MCF 10A (cell line): ENCODE data around the gene USO1. TPM values are rescaled to one million over a fixed set of nuclear protein-coding genes. Genes with fewer than 3 reads are reported as not detected.

Source experiments
- BruUV-seq: library from RNA; stranded (reverse); fragments of 400-500 nt; replicated peaks from 2 replicates; lab custom pipeline; 2021; lab: Mats Ljungman, UMichigan
- CTCF ChIA-PET: fragments of 300-600 bp; sonication (Branson Sonifier 250); formaldehyde crosslinking; extraction: SDS; loops from one replicate; lab custom pipeline; 2021; ENCODE audit warnings: antibody characterized with exemption, inconsistent platforms; lab: Yijun Ruan, JAX
- POLR2A ChIA-PET: fragments of 300-600, 350-650 bp; sonication (Branson Sonifier 250); formaldehyde crosslinking; extraction: SDS; loops from one replicate; lab custom pipeline; 2020; ENCODE audit warnings: antibody characterized with exemption, inconsistent platforms; lab: Yijun Ruan, JAX
- DNase-seq: peaks from one replicate; pipeline ENCODE4 v3.0.0-alpha.2; 2018; ENCODE audit not compliant: unreplicated experiment
- H3K27ac Mint-ChIP-seq: one replicate; pipeline ENCODE4 v1.8.0; 2022; ENCODE audit warnings: mild to moderate bottlenecking, low read depth, mixed read lengths; ENCODE audit not compliant: unreplicated experiment
- H3K27me3 Mint-ChIP-seq: one replicate; pipeline ENCODE4 v1.8.0; 2022; ENCODE audit warnings: mixed read lengths; ENCODE audit not compliant: insufficient read depth, unreplicated experiment
- H3K36me3 Mint-ChIP-seq: one replicate; pipeline ENCODE4 v1.8.0; 2022; ENCODE audit warnings: mild to moderate bottlenecking, moderate library complexity, mixed read lengths; ENCODE audit not compliant: insufficient read depth, unreplicated experiment
- H3K4me1 Mint-ChIP-seq: one replicate; pipeline ENCODE4 v1.8.0; 2022; ENCODE audit warnings: mixed read lengths; ENCODE audit not compliant: insufficient read depth, unreplicated experiment
- H3K4me3 Mint-ChIP-seq: one replicate; pipeline ENCODE4 v1.8.0; 2022; ENCODE audit warnings: mild to moderate bottlenecking, moderate library complexity, mixed read lengths; ENCODE audit not compliant: unreplicated experiment
- H3K9me3 Mint-ChIP-seq: one replicate; pipeline ENCODE4 v1.8.0; 2022; ENCODE audit warnings: mixed read lengths; ENCODE audit not compliant: unreplicated experiment
- CTCF ChIP-seq: fragments of 200-600 bp; IDR thresholded peaks from one replicate; pipeline ENCODE4 v1.8.0; 2022; ENCODE audit warnings: antibody characterized with exemption, mild to moderate bottlenecking; ENCODE audit not compliant: unreplicated experiment
- intact Hi-C: fragments of 100-400 bp; cut with micrococcal nuclease; formaldehyde crosslinking; loops from 2 replicates; pipeline ENCODE4 v1.14.1; 2022
- total RNA-seq: library from RNA; stranded (reverse); gene quantifications from 2 replicates; pipeline ENCODE4 v1.2.3, GENCODE V29; 2022

USO1 gene
- total RNA-seq, 1 experiment from 2014 or later = 105 TPM

DNA sequence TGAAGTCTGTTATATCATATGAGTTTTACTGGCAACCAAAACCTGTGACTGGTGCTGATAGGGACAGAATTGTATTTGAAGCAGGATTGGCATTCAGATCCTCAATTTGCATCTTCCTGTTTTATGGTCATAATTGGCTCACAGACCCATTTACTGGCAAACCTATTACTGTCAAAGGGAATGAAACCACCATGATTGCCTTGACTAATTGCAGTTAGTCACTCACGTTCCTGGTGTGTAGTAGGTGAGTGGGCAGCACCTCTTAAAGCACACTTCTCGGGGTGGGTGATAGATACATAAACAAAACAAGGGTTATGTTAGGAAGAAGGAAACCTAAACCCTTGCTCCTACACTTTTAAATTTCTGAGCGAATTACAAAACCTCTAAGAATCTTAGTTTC is 96.8 kb downstream of the USO1 start:
- CTCF ChIA-PET = interaction anchor here (1.2 kb wide), 1 partner anchor 247 kb away, joined by 3 read pairs; no protein-coding TSS in a partner anchor
- POLR2A ChIA-PET = interaction anchor here (1.1 kb wide), 1 partner anchor 10 kb away, joined by 3 read pairs; no protein-coding TSS in a partner anchor
- Mint-ChIP-seq H3K27me3 (no peaks in the 10 kb centered on the region), H3K4me1 (no peaks in the 10 kb centered on the region), H3K27ac (no peak overlapping the region), H3K9me3 (no peaks in the 10 kb centered on the region), H3K36me3 (peaks cover 21% of the 10 kb centered on the region), H3K4me3 (no peak overlapping the region)
- DNase-seq = no peak
- no peak for TF ChIP-seq CTCF
- intact Hi-C loops = no loop called here
- BruUV-seq = no TSS peak

GRCh38 chr4:75821966-75822365 is 97.6 kb downstream of the USO1 start:
- CTCF ChIA-PET = no interaction called here
- H3K27ac Mint-ChIP-seq = no peak overlapping the region
- intact Hi-C loops = no loop called here

DNA sequence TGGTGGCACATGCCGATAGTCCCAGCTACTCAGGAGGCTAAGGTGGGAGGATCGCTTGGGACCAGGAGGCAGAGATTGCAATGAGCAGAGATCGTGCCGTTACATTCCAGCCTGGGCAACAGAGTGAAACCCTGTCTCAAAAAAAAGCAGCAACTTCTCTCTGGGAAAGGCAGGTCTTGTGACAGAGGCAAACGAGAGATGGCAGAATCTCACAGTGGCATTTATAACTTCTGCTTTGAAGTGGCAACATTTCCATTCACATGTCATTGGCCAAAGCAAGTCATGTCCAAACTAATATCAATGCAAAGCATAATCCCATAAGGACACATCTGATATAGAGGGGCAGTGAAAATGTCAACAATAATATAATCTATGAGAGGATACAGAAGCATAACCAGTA is 98.0 kb downstream of the USO1 start:
- peaks cover 13% of the 10 kb centered on the region for H3K36me3 Mint-ChIP-seq
- H3K27me3 Mint-ChIP-seq = no peaks in the 10 kb centered on the region
- H3K4me3 Mint-ChIP-seq = no peak overlapping the region
- ChIA-PET POLR2A (interaction anchor here (0.7 kb wide), 1 partner anchor 68 kb away, joined by 3 read pairs; no protein-coding TSS in a partner anchor), CTCF (no interaction called here)
- DNase-seq = no peak
- no peaks in the 10 kb centered on the region for H3K9me3 Mint-ChIP-seq
- no peaks in the 10 kb centered on the region for H3K4me1 Mint-ChIP-seq
- no peak overlapping the region for H3K27ac Mint-ChIP-seq
- TF ChIP-seq CTCF = no peak
- intact Hi-C loops = no loop called here
- BruUV-seq = no TSS peak

More at GRCh38 chr4:75821966-75822365, 97.6 kb downstream of the USO1 start:
- Mint-ChIP-seq H3K27me3 (no peaks in the 10 kb centered on the region), H3K4me3 (no peak overlapping the region), H3K9me3 (no peaks in the 10 kb centered on the region), H3K36me3 (peaks cover 17% of the 10 kb centered on the region), H3K4me1 (no peaks in the 10 kb centered on the region)
- TF ChIP-seq CTCF = no peak
- POLR2A ChIA-PET = interaction anchor here (0.7 to 1.1 kb wide), 2 partner anchors 11 to 68 kb away, joined by 3 read pairs; no protein-coding TSS in a partner anchor
- BruUV-seq = no TSS peak
- DNase-seq = peak; percentile 14

- H3K27ac Mint-ChIP-seq = no peak overlapping the region
Measured at GRCh38 chr4:75823812-75824211, 99.4 kb downstream of the USO1 start.

More at GRCh38 chr4:75823812-75824211, 99.4 kb downstream of the USO1 start:
- Mint-ChIP-seq H3K4me1 (no peaks in the 10 kb centered on the region), H3K27me3 (no peaks in the 10 kb centered on the region), H3K9me3 (no peaks in the 10 kb centered on the region), H3K36me3 (peaks cover under 1% of the 10 kb centered on the region), H3K4me3 (no peak overlapping the region)
- POLR2A ChIA-PET = no interaction called here
- DNase-seq = no peak
- CTCF ChIA-PET = interaction anchor here (0.7 to 1.1 kb wide), 2 partner anchors 12 to 13 kb away, joined by 3 to 5 read pairs; no protein-coding TSS in a partner anchor
- no TSS peak for BruUV-seq
- TF ChIP-seq CTCF = no peak
- intact Hi-C loops = no loop called here
